Ovary (tissue), 9 donors: ENCODE data around the gene CNNM1. TPM values are rescaled to one million over a fixed set of nuclear protein-coding genes. Genes with fewer than 3 reads are reported as not detected.

ENCODE experiments used
- DNase-seq, 5 donors: peaks; one replicate each; pipeline ENCODE4 v3.0.0-alpha.2; 2019 to 2020
- H3K27ac ChIP-seq, 2 donors: fragments of 200-600 bp; one replicate each; pipeline versions ENCODE4 v1.5.1 to v1.8.0; 2019 to 2022
- H3K27me3 ChIP-seq: fragments of 200-600 bp; one replicate; pipeline ENCODE4 v1.8.0; 2022
- H3K36me3 ChIP-seq: fragments of 200-600 bp; sonication (generic); one replicate; pipeline ENCODE4 v1.5.1; 2019
- H3K4me1 ChIP-seq: one replicate; pipeline ENCODE4 v1.8.1; 2013; ENCODE audit warnings: mild to moderate bottlenecking, moderate library complexity; ENCODE audit not compliant: insufficient read depth
- H3K4me3 ChIP-seq: fragments of 200-600 bp; sonication (generic); one replicate; pipeline ENCODE4 v1.5.1; 2017
- H3K9me3 ChIP-seq, 2 donors: fragments of 200-600 bp in 1 of 2; sonication (generic) in 1 of 2; one replicate each; pipeline versions ENCODE4 v1.5.1 to v1.8.1; 2013 to 2019; ENCODE audit warnings: mild to moderate bottlenecking in 1 of 2, moderate library complexity in 1 of 2
- EP300 ChIP-seq: sonication (generic); formaldehyde crosslinking; IDR thresholded peaks from one replicate; pipeline ENCODE4 v1.6.1; 2017; ENCODE audit warnings: antibody characterized with exemption
- POLR2A ChIP-seq: fragments of 450-650 bp; IDR thresholded peaks from one replicate; pipeline ENCODE4 v1.6.1; 2017; ENCODE audit warnings: antibody characterized with exemption, mild to moderate bottlenecking, moderate library complexity
- WGBS, 3 donors: extraction: QIAGEN DNeasy Blood & Tissue Kit in 1 of 3; methylation state at CpG; one replicate each; pipeline versions ENCODE4 v1.1.5 to v1.1.7; 2013 to 2017; 5-methylcytosine and 5-hydroxymethylcytosine counted together
- intact Hi-C, 4 donors: fragments of 100-400 bp; cut with DNase I; formaldehyde crosslinking; loops; one replicate each; pipeline versions ENCODE4 v1.11.0 to v1.15.1; 2022 to 2023
- polyA plus RNA-seq, 2 donors: library from polyadenylated mRNA; stranded (reverse); fragments of 200-250 nt in 1 of 2; fragments of 350-450 nt in 1 of 2; fragmentation: Illumina TruSeq in 1 of 2; extraction: RNeasy Lipid Tissue Mini Kit (QIAGEN cat#74804) in 1 of 2; gene quantifications; one replicate each; pipeline ENCODE4 v1.2.3, GENCODE V29; 2013 to 2014
- total RNA-seq, 7 donors: library from RNA; depleted of rRNA in 2 of 7; stranded (reverse); fragments of >200 nt in 2 of 7; fragmentation: NEBNext Ultra II Directional in 3 of 7; extraction: Animal tissue kit (Norgen Biotek cat#: 25700) in 3 of 7; gene quantifications; one replicate each; pipeline versions ENCODE4 v1.1.0 to v1.2.4, GENCODE V29; 2016 to 2023
- TF ChIP-seq, protein P1 (sequence below), 3 donors: fragments of 450-650 bp in 2 of 3; fragments of 200-600 bp in 1 of 3; IDR thresholded peaks; one replicate each; pipeline versions ENCODE4 v1.5.1 to v1.8.0; 2016 to 2022; ENCODE audit warnings: antibody characterized with exemption in 3 of 3, mild to moderate bottlenecking in 1 of 3
- donor health status: DM: no; HTN: no; CAD: no; lungs with moderate emphysema.
- donor health status: DM: no; HTN: no; CAD: no.
- donor health status: Bipolar disorder and iron deficiency.
- donor health status: DM: yes; HTN: yes; CAD: no.
- donor health status: DM: no; HTN: no; CAD: no.
- donor health status: DM: yes; HTN: yes; CAD: no.

The CNNM1 gene
- total and polyA plus RNA-seq, 9 donors, result 1.0 to 3.9 (median 2.4) TPM

DNA sequence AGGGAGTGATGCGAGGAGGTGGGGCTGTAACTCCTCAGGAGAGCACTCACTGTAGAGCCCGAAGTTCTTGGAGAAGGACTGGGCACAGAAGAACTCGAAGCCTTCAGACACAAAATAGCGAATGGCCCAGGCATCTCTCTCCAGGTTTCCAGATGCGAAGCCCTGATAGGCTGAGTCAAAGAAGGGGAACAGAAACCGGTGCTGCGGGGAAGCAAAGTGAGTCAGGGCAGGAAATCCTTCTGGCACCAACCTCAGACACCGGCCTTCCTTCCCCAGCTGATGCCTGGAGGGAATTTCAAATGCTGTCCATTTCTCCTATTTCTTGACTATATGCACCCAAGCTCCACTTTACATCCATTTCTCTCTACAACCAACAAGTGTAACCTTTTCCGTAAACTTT is 74.5 kb downstream of the CNNM1 start:
- H3K36me3 ChIP-seq, result no peaks in the 10 kb centered on the region
- H3K4me1 ChIP-seq, result no peaks in the 10 kb centered on the region
- H3K27ac ChIP-seq, result no peak overlapping the region
- DNase-seq, result no peak
- no peak overlapping the region for H3K4me3 ChIP-seq
- 86 to 94% (median 90%) methylated on average over 9 of the region's 9 CpGs for WGBS, 3 donors
- no peak for TF ChIP-seq EP300
- TF ChIP-seq, protein P1, sequence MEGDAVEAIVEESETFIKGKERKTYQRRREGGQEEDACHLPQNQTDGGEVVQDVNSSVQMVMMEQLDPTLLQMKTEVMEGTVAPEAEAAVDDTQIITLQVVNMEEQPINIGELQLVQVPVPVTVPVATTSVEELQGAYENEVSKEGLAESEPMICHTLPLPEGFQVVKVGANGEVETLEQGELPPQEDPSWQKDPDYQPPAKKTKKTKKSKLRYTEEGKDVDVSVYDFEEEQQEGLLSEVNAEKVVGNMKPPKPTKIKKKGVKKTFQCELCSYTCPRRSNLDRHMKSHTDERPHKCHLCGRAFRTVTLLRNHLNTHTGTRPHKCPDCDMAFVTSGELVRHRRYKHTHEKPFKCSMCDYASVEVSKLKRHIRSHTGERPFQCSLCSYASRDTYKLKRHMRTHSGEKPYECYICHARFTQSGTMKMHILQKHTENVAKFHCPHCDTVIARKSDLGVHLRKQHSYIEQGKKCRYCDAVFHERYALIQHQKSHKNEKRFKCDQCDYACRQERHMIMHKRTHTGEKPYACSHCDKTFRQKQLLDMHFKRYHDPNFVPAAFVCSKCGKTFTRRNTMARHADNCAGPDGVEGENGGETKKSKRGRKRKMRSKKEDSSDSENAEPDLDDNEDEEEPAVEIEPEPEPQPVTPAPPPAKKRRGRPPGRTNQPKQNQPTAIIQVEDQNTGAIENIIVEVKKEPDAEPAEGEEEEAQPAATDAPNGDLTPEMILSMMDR (IDR thresholded peaks at IDR 0.05), result no peak
- no peak for TF ChIP-seq POLR2A
- no peaks in the 10 kb centered on the region for H3K9me3 ChIP-seq
- intact Hi-C loops, result no loop called here
- H3K27me3 ChIP-seq, result no peaks in the 10 kb centered on the region

DNA sequence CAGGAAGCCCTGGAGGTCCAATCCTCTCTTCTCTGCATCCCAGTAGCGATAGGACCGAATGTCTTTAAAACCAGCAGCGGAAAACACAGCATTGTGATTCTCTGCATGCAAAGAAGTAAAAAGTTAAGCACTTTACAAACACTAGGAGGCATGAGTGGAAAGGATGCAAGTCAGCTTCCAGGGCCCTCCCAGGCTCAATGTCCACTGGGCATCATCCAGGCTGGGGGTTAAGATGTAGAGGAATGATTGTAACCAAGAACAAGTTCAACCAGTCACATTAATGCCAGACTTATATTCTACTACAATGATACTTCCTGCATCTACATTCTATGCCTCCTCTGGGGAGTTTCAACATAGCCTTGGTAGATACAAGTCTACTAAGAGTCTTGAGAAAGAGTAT is 77.0 kb downstream of the CNNM1 start:
- H3K4me3 ChIP-seq, result no peak overlapping the region
- no peaks in the 10 kb centered on the region for H3K9me3 ChIP-seq
- intact Hi-C loops, result no loop called here
- H3K36me3 ChIP-seq, result no peaks in the 10 kb centered on the region
- no peak for TF ChIP-seq POLR2A
- TF ChIP-seq, protein P1 (IDR thresholded peaks at IDR 0.05), result no peak
- no peak for TF ChIP-seq EP300
- no peaks in the 10 kb centered on the region for H3K4me1 ChIP-seq
- no peaks in the 10 kb centered on the region for H3K27me3 ChIP-seq
- no peak overlapping the region for H3K27ac ChIP-seq
- no peak for DNase-seq
- 98 to 99% (median 98%) methylated on average over 3 of the region's 3 CpGs for WGBS, 3 donors

DNA sequence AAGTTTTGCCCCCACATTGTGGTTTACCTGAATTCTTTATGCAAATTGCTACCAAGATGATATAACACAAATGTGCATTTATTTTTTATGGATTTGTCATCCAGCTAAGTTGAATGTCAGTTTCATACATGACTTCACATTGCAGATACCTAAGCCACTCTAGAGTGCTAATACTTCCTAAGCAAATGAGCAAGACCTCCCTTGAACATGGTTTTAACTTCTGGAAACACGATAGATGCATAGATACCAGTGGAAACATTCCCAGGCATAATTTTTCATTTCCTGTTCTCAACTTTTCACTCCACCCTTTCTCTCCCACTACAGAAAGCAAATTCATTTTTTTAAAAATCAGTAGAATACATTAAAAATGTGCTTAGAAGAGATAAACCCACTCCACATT is 81.0 kb downstream of the CNNM1 start:
- no peaks in the 10 kb centered on the region for H3K4me1 ChIP-seq
- H3K27me3 ChIP-seq, result no peaks in the 10 kb centered on the region
- H3K4me3 ChIP-seq, result no peak overlapping the region
- H3K9me3 ChIP-seq, result no peaks in the 10 kb centered on the region
- no peak overlapping the region for H3K27ac ChIP-seq
- intact Hi-C loops, result no loop called here
- no peaks in the 10 kb centered on the region for H3K36me3 ChIP-seq
- WGBS, 3 donors, result 35 to 36% (median 35%) methylated on average over 1 of the region's 1 CpG
- no peak for DNase-seq
- TF ChIP-seq, protein P1 (IDR thresholded peaks at IDR 0.05), result no peak
- TF ChIP-seq POLR2A (no peak), EP300 (no peak)

DNA sequence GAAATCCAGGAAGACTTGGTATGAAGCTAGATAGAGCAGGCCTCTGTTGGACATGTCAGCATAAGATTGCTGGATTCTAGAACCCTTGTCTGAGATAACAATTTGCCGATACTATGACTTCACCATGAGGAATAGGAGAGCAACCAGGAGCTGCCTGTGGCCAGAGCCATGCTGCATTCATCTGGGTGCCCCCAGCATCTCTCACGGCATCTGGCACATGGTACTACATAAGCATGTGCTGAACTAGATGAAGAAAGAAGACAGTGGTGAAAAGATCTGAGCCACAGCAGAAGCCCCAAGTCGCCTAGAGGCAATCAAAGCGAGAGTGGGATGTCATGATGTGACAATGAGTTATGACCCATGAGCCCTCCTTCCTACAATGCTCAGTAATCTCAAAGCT is 81.7 kb downstream of the CNNM1 start:
- DNase-seq, result no peak
- TF ChIP-seq EP300 (no peak), POLR2A (no peak)
- TF ChIP-seq, protein P1 (IDR thresholded peaks at IDR 0.05), result no peak
- H3K9me3 ChIP-seq, result no peaks in the 10 kb centered on the region
- H3K4me1 ChIP-seq, result no peaks in the 10 kb centered on the region
- intact Hi-C loops, result no loop called here
- H3K36me3 ChIP-seq, result no peaks in the 10 kb centered on the region
- no peaks in the 10 kb centered on the region for H3K27me3 ChIP-seq
- H3K27ac ChIP-seq, result no peak overlapping the region
- no peak overlapping the region for H3K4me3 ChIP-seq
- WGBS, 3 donors, result 88 to 93% (median 89%) methylated on average over 4 of the region's 4 CpGs

DNA sequence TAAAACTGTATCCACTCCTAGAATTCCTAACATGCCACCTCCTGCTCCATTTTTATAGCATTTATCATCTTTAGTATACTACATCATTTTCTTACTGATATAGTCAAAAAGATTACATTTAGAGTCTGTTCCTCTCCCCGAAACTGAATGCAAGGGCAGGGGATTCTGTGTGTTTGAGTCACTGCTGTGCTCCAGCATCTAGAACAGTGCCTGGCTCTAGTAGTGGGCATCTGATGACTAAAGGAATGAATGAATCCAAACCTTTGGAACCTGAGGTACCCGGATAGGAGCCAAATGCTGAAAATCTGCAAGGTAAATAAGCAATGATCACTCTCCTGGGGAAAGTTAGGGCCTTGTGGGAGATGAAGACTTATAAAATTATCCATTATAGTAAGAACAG is 82.4 kb downstream of the CNNM1 start:
- Histone ChIP-seq H3K4me1 (no peaks in the 10 kb centered on the region), H3K27ac (no peak overlapping the region), H3K36me3 (no peaks in the 10 kb centered on the region), H3K27me3 (no peaks in the 10 kb centered on the region), H3K4me3 (no peak overlapping the region), H3K9me3 (no peaks in the 10 kb centered on the region)
- TF ChIP-seq, protein P1 (IDR thresholded peaks at IDR 0.05), result no peak
- DNase-seq, result no peak
- intact Hi-C loops, result no loop called here
- WGBS, 3 donors, result 87 to 95% (median 94%) methylated on average over 2 of the region's 2 CpGs
